GM18873 (cell line): ENCODE measurements around the gene TRIM44.
"Not testable (repeated sequence)": the region's sequence is repeated elsewhere in the genome, so short reads cannot be mapped to it uniquely, and the experiment has no call there.

Experiments used
- ATAC-seq: cut with Tn5 transposase; IDR thresholded peaks from one replicate; pipeline ENCODE4 v1.9.1; 2021; ENCODE audit warnings: mild to moderate bottlenecking, moderate library complexity, moderate number of reproducible peaks; ENCODE audit not compliant: unreplicated experiment, low FRiP score

Gene TRIM44

GRCh38 chr11:35632301-35632700, 30.3 kb upstream of the TRIM44 start:
- ATAC-seq, result no peak

DNA sequence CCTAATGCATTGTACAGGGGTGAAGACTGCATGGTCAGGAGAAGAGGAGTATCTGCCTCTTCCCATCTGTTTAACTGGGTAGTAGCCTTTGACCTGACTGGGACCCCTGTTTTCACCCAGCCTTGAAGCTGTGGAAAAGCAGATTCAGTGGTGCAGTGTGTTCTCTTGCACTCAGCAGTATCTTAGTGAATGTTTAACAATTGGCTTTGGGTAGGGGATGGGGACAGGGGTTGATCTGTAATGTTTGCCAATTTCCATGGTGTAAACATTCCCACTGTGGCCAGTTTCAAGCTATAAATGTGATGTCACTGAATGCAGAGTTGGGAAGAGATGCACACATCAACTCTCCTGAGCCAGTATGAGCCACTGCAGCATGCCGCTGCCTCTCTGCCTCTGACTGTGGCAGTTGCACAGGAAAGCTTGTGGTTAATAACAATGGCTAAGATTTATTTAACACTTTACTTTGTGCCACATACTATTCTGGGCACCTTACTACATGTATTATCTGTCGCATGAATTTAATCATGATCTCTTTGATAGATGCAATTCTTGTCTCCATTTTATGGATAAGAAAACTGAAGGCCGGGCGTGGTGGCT, 28.6 kb upstream of the TRIM44 start:
- no peak for ATAC-seq

GRCh38 chr11:35635933-35636332, 26.6 kb upstream of the TRIM44 start:
- no peak for ATAC-seq

DNA sequence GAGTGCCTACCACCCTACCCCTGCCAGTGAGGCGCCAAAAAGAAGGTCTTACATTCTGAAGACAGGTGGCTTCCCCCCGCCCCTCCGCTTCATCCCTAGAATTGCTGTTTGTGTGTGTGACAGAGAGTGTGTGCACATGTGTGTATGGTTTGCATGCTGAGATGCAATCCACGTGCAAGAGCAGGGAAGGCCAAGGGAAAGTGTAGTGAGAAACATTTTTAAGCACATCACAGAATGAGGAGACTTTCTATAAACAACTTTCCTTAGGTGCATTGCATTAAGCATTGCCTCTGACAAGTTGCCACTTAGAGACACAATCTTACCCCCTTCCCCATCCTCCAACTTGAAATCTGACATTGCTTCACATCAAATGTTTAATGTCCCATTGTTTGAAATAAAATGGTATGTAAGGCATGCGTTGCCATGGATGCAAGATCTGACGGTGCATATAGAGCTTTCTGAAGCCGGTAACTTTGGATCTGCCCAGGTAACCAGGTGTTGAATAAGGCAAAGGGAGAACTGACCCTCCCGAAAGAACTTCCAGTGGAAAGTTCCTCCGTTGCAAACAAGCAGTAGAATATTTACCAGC, 22.9 kb upstream of the TRIM44 start:
- no peak for ATAC-seq

DNA sequence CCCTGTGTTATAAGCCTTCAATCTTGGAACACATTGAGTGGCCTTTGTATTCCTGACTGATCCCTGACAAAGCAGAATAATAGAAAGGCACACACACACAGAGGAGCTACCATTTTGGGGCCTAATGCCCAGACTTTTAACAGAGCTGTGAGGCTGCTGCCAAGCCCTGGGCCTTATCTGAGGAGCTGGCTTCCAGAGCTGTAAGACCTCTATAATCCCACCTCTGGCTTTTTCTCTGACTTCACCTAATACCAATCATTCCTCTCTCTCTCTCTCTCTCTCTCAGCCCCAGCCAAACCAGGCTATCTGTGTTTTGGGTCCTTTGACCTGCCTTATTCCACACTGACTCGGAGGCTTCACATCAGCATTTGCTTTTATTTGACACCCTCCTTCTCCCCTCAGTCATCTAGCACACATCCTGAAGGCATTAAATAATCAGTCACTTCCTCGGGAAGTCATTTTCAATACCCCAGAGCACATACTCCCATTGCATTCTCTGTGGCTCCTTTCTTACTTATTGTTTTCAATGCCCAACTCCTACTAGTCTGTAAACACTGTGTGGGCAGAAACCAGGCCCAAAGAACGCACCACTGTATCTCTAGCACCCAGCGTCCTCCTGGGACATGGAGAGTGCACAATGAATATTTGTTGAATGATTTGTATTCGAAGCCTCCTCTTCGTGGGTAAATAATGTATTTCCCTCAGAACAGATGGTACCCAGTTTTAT, 21.2 kb upstream of the TRIM44 start:
- ATAC-seq, result no peak

DNA sequence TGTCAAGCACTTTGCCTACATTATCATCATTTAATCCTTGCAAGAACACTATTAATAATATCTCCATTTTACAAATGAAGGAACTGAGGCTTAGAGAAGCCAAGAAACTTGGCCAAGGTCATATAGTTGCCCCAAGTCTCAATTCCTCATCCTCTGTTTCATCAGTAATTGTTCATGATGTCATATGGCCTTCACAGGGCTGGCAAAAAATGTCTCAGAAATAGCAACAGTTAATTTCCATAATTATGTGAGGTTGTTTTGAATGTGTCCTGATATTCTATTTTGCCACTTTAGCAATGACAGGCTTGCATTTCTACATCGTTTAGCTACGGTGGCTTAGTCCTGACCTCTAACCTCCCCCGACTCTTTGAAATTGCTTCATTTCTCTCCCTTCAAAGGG, 20.6 kb upstream of the TRIM44 start:
- ATAC-seq, result no peak

GRCh38 chr11:35647421-35648093, 15.0 kb upstream of the TRIM44 start:
- ATAC-seq, result no peak

- no peak for ATAC-seq
Measured at GRCh38 chr11:35650006-35650405, 12.6 kb upstream of the TRIM44 start.

- no peak for ATAC-seq
Measured at GRCh38 chr11:35650467-35650866, 12.1 kb upstream of the TRIM44 start.

DNA sequence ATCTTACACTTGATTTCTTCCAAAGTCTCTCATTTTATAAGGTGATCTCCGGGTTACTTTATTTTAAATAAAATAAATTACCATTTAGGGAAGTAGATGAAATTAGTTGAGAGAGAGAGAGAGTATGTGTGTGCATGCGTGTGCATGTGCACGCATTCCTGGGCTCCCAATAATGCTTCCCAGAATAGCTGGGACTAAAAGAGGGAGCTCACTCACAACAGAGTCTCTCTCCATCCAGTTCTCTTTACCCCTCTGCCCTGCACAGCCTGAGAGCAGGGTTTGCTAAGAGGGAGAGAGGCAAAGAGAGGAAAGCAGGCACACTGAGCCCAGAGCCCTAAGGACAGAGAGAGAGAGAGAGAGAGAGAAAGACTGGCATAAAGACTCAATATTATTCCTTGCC, 11.3 kb upstream of the TRIM44 start:
- no peak for ATAC-seq

- ATAC-seq, result not testable (repeated sequence)
Measured at GRCh38 chr11:35652786-35653185, 9.8 kb upstream of the TRIM44 start.

GRCh38 chr11:35654711-35655110, 7.9 kb upstream of the TRIM44 start:
- no peak for ATAC-seq

DNA sequence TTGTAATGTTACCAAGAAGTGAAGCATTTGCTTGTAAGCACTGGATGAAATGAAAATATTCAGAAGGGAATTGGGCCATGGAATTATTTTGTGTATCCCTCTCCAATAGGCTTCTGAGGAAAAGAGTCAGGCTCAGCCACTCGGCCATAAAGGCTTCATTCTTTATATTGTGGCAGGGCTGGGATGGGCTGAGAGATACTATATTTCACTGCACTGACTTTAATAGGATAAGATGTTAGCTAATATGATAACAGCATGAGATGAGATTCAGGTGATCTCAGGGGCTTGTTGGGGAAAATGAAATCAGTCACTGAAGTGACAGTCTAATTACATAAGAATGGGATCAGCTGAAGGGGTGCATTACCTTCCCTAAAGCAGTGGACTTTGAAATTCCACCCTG, 7.3 kb upstream of the TRIM44 start:
- no peak for ATAC-seq

GRCh38 chr11:35655856-35656255, 6.7 kb upstream of the TRIM44 start:
- ATAC-seq, result no peak

DNA sequence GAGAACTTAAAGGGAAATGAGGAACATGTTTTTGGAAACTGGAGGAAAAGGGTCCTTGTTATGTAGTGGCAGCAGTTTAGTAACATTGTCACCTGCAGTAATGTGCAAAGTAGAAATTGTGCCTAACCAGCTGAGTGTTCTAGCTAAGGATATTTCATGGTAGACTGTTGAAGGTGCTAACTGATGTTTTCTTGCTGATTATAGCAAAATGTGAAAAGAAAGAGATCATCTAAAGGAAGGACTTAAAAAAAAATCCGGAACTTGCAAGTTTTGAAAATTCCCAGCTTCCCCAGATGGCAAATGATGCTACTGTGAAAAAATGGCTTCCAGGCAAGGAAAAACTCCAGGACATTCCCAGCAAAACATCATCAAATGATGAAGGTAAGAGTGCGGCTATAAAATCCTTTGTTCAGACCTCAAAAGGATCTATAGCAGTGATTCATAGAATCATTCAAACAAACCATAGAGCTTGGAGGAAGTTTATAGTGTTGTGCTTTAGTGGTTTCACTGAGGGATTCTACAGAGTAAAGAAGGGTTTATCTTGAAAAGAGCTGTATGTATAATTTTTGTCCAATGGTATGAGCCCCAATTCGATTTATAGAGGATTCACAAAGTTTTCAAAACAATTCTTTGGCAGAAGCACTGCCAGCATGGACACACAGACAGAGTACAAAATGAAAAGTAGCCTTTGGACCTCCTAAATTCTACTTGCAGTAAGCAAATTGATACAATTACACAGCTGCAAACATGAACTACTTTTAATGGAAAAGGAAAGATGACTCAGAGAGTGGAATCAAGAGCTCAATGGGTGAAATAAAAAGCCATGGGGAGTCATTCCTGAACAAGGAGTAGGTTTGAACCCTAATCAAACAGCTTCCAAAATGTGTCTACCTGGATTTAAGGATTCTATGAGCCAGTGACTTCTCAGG, 4.3 kb upstream of the TRIM44 start:
- no peak for ATAC-seq

GRCh38 chr11:35661534-35661933, 1.0 kb upstream of the TRIM44 start:
- no peak for ATAC-seq

GRCh38 chr11:35662061-35662648, 420 bp upstream of the TRIM44 start:
- peak; percentile 39 for ATAC-seq

- no peak for ATAC-seq
Measured at GRCh38 chr11:35663408-35663702, 780 bp downstream of the TRIM44 start.

DNA sequence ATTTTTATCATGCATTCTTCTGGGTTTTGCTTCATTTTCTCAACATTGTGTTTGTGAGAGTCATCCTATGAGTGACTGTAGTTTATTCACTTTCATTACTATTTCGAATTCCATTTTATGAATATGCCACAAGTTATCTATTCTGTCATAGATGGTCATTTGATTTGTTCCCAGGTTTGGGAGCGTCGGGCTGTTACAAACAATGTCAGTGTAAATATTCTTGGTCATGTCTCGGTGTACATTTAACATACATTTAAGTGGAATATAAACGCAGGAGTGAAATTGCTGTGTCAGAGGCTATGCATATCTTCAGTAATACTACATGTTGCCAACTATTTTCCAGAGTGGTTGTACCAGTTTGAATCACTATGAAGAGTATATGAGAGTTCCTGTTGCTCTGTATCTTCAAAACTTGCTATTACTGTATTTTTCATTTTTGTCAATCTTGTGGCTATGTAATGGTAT, 2.4 kb downstream of the TRIM44 start:
- ATAC-seq, result no peak

DNA sequence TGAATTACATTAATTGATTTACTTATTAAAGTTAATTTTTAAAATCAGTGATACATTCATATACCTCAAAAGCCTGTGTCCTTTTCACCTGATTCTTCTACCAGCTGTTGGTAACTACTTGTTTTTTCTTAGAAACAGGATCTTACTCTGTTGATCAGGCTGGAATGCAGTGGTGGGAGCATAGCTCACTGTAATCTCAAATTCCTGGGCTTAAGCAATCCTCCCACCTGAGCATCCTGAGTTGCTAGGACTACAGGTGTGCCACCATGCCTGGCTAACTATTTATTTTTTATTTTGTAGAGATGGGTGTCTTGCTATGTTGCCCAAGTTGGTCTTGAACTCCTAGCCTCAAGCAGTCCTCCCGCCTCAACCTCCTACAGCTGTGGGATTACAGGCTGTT, 4.7 kb downstream of the TRIM44 start:
- no peak for ATAC-seq
